Measurements from ENCODE around the gene GPR62.
"Not testable (repeated sequence)": the region's sequence is repeated elsewhere in the genome, so short reads cannot be mapped to it uniquely, and the experiment has no call there.

The GPR62 gene

GRCh38 chr3:51955175-51955892 lies at the start of gene GPR62:
TSS of gene GPR62 (plus strand) at chr3:51955381. CDS start at chr3:51955653, 272 bp downstream.
- DNase-seq = no peak
- TF ChIP-seq GATA1 (IDR thresholded peaks at IDR 0.05; ENCODE audit: low read depth, low read length) (no peak), POLR2A (IDR thresholded peaks at IDR 0.05; ENCODE audit: low read length) (no peak)

- TF ChIP-seq POLR2A (IDR thresholded peaks at IDR 0.05; ENCODE audit: low read length) (no peak), GATA1 (IDR thresholded peaks at IDR 0.05; ENCODE audit: low read depth, low read length) (no peak)
- DNase-seq = no peak
Observed at GRCh38 chr3:51908026-51908425, 47.2 kb upstream of the GPR62 start.

- no peak for DNase-seq
- TF ChIP-seq GATA1 (IDR thresholded peaks at IDR 0.05; ENCODE audit: low read depth, low read length) (no peak), POLR2A (IDR thresholded peaks at IDR 0.05; ENCODE audit: low read length) (no peak)
Observed at GRCh38 chr3:51916418-51916817, 38.8 kb upstream of the GPR62 start.

- no peak for DNase-seq
- TF ChIP-seq GATA1 (IDR thresholded peaks at IDR 0.05; ENCODE audit: low read depth, low read length) = no peak
- no peak for TF ChIP-seq POLR2A (IDR thresholded peaks at IDR 0.05; ENCODE audit: low read length)
Observed at GRCh38 chr3:51921081-51921578, 34.1 kb upstream of the GPR62 start.

GRCh38 chr3:51927061-51927977 lies 27.9 kb upstream of the GPR62 start:
- TF ChIP-seq GATA1 (IDR thresholded peaks at IDR 0.05; ENCODE audit: low read depth, low read length) (no peak), POLR2A (IDR thresholded peaks at IDR 0.05; ENCODE audit: low read length) (no peak)
- no peak for DNase-seq

GRCh38 chr3:51928438-51928837 lies 26.7 kb upstream of the GPR62 start:
- no peak for TF ChIP-seq POLR2A (IDR thresholded peaks at IDR 0.05; ENCODE audit: low read length)
- TF ChIP-seq GATA1 (IDR thresholded peaks at IDR 0.05; ENCODE audit: low read depth, low read length) = no peak
- no peak for DNase-seq

- DNase-seq = not testable (repeated sequence)
Observed at GRCh38 chr3:51928981-51929380, 26.2 kb upstream of the GPR62 start.

- DNase-seq = no peak
- no peak for TF ChIP-seq POLR2A (IDR thresholded peaks at IDR 0.05; ENCODE audit: low read length)
- no peak for TF ChIP-seq GATA1 (IDR thresholded peaks at IDR 0.05; ENCODE audit: low read depth, low read length)
Observed at GRCh38 chr3:51929420-51930003, 25.7 kb upstream of the GPR62 start.

- TF ChIP-seq POLR2A (IDR thresholded peaks at IDR 0.05; ENCODE audit: low read length) (no peak), GATA1 (IDR thresholded peaks at IDR 0.05; ENCODE audit: low read depth, low read length) (no peak)
- DNase-seq = no peak
Observed at GRCh38 chr3:51930439-51930838, 24.7 kb upstream of the GPR62 start.

GRCh38 chr3:51931756-51932155 lies 23.4 kb upstream of the GPR62 start:
- DNase-seq = no peak
- TF ChIP-seq POLR2A (IDR thresholded peaks at IDR 0.05; ENCODE audit: low read length) (no peak), GATA1 (IDR thresholded peaks at IDR 0.05; ENCODE audit: low read depth, low read length) (no peak)

- TF ChIP-seq POLR2A (IDR thresholded peaks at IDR 0.05; ENCODE audit: low read length) (no peak), GATA1 (IDR thresholded peaks at IDR 0.05; ENCODE audit: low read depth, low read length) (no peak)
- no peak for DNase-seq
Observed at GRCh38 chr3:51932471-51933370, 22.5 kb upstream of the GPR62 start.

GRCh38 chr3:51933471-51934138 lies 21.6 kb upstream of the GPR62 start:
- TF ChIP-seq GATA1 (IDR thresholded peaks at IDR 0.05; ENCODE audit: low read depth, low read length) (no peak), POLR2A (IDR thresholded peaks at IDR 0.05; ENCODE audit: low read length) (no peak)
- DNase-seq = no peak
